GM12878 (cell line): ENCODE measurements around the gene TMEM150A.

Source experiments
- CBFB ChIP-seq: IDR thresholded peaks from 2 replicates; pipeline ENCODE4 v1.6.1; 2016; ENCODE audit warnings: antibody characterized with exemption, low read depth
- CTCF ChIP-seq, 3 experiments: IDR thresholded peaks in 2 of 3; conservative IDR thresholded peaks in 1 of 3; 2 replicates each; pipeline ENCODE4 v1.5.1; 2011; ENCODE audit warnings: low read depth in 3 of 3, low read length in 3 of 3, mild to moderate bottlenecking in 3 of 3, control low read depth in 2 of 3, moderate library complexity in 2 of 3, inconsistent platforms in 1 of 3, mixed read lengths in 1 of 3; ENCODE audit not compliant: control insufficient read depth in 2 of 3, insufficient read depth in 1 of 3; ENCODE audit errors: extremely low read depth in 1 of 3
- EP300 ChIP-seq, 2 experiments: fragments of 150-350 bp in 1 of 2; IDR thresholded peaks; 2 replicates each; pipeline ENCODE4 v1.6.1; 2011 to 2012; ENCODE audit warnings: low read depth in 2 of 2, low read length in 2 of 2, borderline replicate concordance in 1 of 2, improper control_type of control experiment in 1 of 2, inconsistent platforms in 1 of 2; ENCODE audit not compliant: control insufficient read depth in 1 of 2
- JUND ChIP-seq: IDR thresholded peaks from 2 replicates; pipeline ENCODE4 v1.6.1; 2012; ENCODE audit warnings: low read depth, mild to moderate bottlenecking, low read length, improper control_type of control experiment, moderate library complexity
- NKRF ChIP-seq: fragments of 450-650 bp; conservative IDR thresholded peaks from 2 replicates; pipeline ENCODE4 v1.6.1; 2017; ENCODE audit warnings: mild to moderate bottlenecking, moderate library complexity
- POLR2A ChIP-seq: IDR thresholded peaks from 2 replicates; pipeline ENCODE4 v1.6.1; 2011; ENCODE audit warnings: low read depth, mild to moderate bottlenecking, low read length
- POLR2AphosphoS5 ChIP-seq: IDR thresholded peaks from 2 replicates; pipeline ENCODE4 v1.6.1; 2011; ENCODE audit warnings: mild to moderate bottlenecking, low read length, inconsistent platforms
- RCOR1 ChIP-seq: conservative IDR thresholded peaks from 2 replicates; pipeline ENCODE4 v1.6.1; 2012; ENCODE audit warnings: low read depth, low read length, improper control_type of control experiment
- RFX5 ChIP-seq: IDR thresholded peaks from 2 replicates; pipeline ENCODE4 v1.6.1; 2011; ENCODE audit warnings: low read depth, low read length, improper control_type of control experiment
- YY1 ChIP-seq: IDR thresholded peaks from 2 replicates; pipeline ENCODE4 v1.6.1; 2011; ENCODE audit warnings: low read depth, mild to moderate bottlenecking, low read length
- TF ChIP-seq, protein P1 (sequence below): IDR thresholded peaks from 2 replicates; pipeline ENCODE4 v1.6.1; 2011; ENCODE audit warnings: low read depth, low read length, improper control_type of control experiment, borderline replicate concordance
- TF ChIP-seq, protein P2 (sequence below): IDR thresholded peaks from 2 replicates; pipeline ENCODE4 v1.6.1; 2012; ENCODE audit warnings: low read depth, low read length, improper control_type of control experiment

DNA sequence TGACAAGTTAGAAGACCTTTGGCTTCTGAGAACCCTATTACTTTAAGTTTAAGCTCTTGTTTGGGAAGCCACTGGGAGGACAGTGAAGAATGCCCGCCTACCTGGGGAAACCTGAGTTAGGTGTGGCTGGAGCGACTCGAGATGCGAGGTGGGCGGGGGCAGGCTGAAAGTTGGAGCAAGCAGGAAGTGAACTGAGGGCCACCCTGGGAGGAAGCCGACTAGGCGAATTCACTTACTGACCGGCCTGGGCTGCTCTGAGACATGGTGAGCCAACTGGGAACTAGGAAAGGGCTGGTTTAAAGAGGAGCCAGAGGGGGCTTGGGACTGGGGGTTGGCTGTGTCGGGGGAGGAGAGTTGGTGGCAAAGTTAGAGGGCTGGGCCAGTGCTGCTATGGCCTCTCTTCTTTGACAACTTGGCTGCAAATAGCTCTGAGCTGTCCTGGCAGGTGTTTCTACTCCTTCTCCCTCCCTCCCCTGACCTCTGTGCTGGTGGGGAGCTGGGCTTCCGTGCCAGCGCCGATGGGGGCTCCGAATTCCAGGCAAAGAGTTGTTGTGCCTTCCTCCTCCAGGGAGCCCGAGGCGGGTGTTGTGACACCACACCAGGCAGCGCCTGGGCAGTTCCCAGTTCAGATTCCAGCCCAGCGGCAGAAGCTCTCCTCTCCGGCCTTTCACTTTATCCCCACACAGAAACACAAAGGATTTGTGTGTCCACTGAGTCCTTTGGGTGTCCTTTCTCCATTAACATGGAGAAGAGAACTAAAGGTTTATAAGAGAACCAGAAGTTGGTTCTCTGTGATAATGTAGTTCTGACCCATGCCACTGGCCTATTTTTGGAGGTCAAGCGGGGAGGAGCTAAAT, 24.9 kb downstream of the TMEM150A start, which contains the start of gene VAMP8:
- TF ChIP-seq POLR2A = peak; percentile 72
- no peak for TF ChIP-seq RFX5
- TF ChIP-seq NKRF = no peak
- no peak for TF ChIP-seq JUND
- TF ChIP-seq, protein P1, sequence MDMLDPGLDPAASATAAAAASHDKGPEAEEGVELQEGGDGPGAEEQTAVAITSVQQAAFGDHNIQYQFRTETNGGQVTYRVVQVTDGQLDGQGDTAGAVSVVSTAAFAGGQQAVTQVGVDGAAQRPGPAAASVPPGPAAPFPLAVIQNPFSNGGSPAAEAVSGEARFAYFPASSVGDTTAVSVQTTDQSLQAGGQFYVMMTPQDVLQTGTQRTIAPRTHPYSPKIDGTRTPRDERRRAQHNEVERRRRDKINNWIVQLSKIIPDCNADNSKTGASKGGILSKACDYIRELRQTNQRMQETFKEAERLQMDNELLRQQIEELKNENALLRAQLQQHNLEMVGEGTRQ = no peak
- TF ChIP-seq RCOR1 = no peak
- peak; percentile 44; the same call in 1 of the 2 replicates for TF ChIP-seq POLR2AphosphoS5
- TF ChIP-seq CTCF (IDR thresholded peaks at IDR 0.05 in 2 of 3, conservative IDR thresholded peaks at IDR 0.05 in 1 of 3; ENCODE audit: control insufficient read depth in 2 of 3, extremely low read depth in 1 of 3, insufficient read depth in 1 of 3, low read depth in 3 of 3, low read length in 3 of 3) = no peak
- no peak for TF ChIP-seq YY1
- no peak for TF ChIP-seq CBFB
- no peak for TF ChIP-seq EP300 (IDR thresholded peaks at IDR 0.05; ENCODE audit: borderline replicate concordance in 1 of 2, control insufficient read depth in 1 of 2, low read depth in 2 of 2, low read length in 2 of 2)
- TF ChIP-seq, protein P2, sequence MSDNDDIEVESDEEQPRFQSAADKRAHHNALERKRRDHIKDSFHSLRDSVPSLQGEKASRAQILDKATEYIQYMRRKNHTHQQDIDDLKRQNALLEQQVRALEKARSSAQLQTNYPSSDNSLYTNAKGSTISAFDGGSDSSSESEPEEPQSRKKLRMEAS = no peak; the same call in 1 of the 2 replicates
